C1 segment of cervical spinal cord (tissue), 14 donors: ENCODE measurements around the gene NCKAP5.

ENCODE experiments used
- DNase-seq, 14 donors: peaks; one replicate each; lab custom pipeline; 2025; lab: John Stamatoyannopoulos, UW

NCKAP5 gene

GRCh38 chr2:133458280-133458679 lies 110.0 kb downstream of the NCKAP5 start:
- no peak for DNase-seq

DNA sequence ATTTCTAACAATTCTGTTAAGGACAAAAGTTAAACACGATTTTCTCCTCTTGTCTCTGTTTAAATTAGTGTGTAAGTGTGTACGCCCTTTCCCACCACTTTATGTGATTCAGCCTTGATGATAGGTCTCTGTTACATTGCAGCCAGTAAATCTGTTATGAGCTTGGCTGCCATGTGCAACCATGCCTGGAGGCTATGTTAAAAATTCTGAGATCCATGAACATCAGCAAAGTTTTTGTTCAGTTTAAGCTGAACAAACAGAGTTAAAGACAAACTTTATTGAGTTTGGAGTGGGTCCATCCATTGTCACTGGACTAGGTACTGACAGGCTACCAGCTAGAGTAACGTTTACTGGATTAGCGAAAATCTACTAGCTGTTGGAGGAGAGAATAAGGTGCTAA lies 110.4 kb downstream of the NCKAP5 start:
- DNase-seq = no peak

GRCh38 chr2:133456971-133457370 lies 111.3 kb downstream of the NCKAP5 start:
- no peak for DNase-seq

- no peak for DNase-seq
Measured at GRCh38 chr2:133456156-133456555, 112.1 kb downstream of the NCKAP5 start.

DNA sequence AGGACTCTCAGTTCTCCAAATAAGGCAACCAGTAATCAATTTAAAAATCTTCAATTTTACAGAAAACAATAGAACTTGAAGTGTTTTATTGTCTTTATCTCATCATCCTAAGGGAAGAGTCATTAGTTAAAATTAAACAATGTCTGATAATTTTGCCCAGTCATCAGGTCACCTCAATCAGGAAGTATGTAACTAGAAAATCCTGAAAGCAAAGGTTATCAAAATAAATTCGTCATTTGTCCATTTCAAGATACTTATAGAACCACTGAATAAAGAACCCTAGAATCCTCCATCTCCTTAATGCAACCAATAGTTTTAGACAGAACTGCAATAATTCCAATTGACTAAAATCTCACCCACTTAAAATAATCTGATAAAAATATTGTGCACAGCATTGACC lies 115.2 kb downstream of the NCKAP5 start:
- no peak for DNase-seq

DNA sequence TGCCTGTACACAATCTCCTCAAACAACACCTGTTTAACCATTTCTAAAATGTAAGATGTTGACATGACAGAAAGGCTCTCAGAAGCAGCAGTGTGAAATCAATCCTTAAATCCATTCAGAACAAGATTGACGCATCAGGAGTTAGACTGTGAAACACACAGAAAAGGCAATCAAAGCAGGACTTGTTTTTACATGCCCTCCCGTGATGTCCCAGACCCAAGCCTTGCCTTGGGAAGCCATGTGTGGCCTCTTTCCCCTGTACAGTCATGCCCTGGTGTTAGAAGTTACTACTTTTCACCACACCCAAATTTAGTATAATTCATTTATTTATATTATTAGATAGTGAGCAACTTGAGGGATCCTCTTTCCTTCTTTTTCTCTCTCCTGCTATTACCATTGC lies 115.7 kb downstream of the NCKAP5 start:
- no peak for DNase-seq

DNA sequence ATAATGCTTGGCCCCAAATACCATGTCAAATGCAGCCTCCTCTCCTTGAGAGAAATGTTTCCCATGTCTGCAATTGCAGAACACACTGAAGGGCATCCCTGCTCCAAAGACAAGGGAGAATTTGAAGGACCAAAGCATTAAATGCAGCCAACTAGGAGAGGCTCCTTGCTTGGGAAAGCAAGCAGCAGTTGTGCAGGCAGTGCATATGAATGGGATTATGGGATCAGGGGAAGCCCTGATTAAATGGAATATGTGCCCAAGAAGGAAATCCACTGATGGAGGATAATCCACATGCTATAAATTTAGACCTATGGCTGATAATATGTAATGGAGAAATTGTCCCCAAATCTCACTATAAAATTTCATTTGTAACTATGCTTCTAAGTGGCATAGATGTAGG lies 116.1 kb downstream of the NCKAP5 start:
- no peak for DNase-seq

DNA sequence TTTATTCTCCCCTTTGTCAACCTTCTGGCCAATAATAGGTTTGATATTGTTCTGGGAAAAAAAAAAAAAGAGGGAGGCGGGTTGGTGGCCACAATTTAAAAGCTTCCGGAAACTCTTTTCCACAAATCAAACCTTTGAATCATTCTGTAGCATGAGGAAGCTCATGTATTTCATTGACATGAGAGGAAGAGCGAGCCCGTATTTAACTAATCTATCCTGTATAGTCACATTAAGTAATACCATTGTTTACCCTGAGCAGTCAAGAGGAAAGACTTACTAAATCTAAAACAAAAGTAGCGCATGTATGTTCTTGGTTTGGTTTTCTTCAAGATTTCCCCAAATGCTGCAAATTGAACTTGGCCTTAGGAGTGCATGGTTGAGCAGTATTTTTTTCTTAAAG lies 120.1 kb downstream of the NCKAP5 start:
- DNase-seq = no peak

DNA sequence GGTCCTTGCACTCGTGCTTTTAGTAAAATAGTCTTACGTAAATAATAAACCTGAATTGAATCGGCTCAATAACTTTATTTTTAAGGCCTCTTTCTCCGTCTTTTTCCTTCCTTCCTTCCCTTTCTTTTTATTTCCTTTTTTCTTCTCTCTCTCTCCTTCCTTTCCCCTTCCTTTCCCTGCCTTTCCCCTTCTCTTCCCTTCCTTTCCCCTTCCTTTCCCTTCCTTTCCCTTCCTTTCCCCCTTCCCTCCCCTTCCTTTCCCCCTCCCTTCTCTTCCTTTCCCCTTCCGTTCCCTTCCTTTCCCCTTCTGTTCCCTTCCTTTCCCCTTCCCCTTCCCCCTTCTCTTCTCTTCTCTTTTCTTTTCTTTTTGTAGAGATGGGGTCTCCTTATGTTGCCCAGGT lies 121.0 kb downstream of the NCKAP5 start:
- DNase-seq = no peak

GRCh38 chr2:133444465-133444864 lies 123.8 kb downstream of the NCKAP5 start:
- no peak for DNase-seq

DNA sequence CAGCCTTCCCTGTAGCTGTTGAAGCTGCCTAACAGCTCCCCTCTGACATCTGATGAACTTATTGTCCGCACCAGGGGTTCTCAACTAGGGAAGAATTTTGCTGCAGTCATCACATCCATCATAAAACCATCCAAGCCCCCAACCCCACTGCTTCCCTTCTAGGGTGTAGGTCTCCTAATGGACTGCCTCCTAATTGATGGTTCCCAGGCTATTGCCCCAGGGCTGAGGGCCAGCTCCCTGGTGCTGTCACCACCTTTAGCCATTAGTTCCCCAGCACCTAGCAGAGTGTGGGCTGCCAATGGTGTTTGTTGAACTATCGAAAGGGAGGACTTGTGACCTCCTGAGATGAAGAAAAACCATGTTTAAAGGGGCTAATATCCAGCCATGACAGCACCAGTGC lies 125.9 kb downstream of the NCKAP5 start:
- no peak for DNase-seq

DNA sequence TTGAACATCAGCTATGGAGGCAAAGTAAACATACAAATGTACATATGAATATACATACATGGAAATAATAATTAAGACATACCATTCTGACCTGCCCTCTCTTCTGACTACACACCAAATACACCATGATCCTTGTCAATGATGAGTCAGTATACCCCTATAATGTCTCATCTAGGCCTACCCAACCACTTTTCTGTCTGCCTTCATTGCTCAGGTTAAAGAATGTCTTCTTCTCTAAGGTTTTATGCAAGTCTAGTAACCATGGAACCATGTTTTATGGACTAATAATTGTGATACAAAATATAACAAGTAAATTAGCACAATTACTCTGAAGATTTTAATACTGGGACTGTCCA lies 128.7 kb downstream of the NCKAP5 start:
- no peak for DNase-seq

DNA sequence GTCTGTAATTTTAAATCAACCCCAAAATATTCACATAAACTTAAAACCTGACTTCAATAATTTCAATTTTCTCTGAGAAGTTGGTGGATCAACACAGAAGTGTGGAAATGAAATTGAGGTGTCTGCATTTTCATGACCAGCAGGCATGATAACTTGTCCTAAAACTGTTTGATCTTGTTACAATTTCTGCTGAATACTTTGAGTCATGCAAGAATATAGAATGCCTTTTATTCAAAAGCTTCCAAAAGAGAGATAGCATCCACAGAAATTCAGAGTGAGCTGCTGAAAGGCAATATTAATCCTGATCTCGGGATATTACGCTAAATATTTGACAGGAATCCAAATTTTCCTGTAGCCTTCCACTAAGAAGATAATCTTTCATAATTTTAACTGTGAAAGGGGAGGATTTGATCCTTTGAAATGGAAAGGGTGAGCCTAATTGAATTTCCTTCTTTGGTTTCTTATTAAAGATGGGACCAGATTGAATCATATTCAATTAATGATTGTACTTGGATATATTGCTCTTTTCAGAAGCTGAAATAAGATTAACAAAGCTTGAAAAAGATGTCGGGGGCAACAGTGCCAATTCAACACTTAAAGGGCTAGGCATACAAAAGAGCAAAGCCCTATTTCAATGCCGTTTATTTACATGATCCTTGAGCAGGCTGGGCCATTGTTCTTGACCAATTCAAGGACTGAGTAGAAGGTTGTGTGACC lies 129.3 kb downstream of the NCKAP5 start:
- no peak for DNase-seq

DNA sequence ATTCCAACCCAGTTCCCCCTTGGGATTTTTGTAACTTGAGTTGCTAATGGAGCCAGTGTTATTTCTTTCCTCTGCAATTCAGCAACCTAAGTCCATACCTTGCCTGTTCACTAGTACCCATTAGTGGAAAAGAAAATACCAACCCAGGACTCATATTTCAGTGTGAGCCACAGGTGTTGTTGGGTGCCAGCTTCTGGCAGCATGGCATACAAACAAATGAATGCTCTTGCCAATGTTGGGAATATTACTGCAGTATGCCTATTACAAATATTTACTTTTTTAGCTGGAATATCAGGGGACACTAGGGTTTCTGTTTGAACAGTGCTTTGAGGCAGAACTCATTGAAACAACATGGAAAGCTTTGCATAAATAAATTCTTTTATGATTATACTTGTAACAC lies 130.2 kb downstream of the NCKAP5 start:
- DNase-seq = no peak

DNA sequence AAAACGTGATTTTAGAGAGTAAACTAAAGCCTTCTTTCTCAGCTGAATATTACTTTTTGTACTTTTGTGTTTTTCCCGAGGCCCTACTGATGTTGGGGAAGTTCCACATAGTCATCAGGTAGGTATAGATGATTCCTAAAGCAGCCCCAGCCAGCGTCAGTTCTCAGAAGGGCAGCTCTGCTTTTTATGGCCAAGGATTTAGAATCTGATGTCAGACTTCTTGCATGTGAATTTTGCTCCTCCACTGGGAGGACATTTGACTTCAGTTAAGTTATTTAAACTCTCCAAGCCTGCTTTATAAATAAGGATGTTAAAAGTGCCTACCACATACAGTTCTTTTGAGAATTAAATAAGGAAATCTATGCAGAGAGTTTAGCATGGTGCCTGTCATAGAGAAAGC lies 130.8 kb downstream of the NCKAP5 start:
- DNase-seq = no peak

DNA sequence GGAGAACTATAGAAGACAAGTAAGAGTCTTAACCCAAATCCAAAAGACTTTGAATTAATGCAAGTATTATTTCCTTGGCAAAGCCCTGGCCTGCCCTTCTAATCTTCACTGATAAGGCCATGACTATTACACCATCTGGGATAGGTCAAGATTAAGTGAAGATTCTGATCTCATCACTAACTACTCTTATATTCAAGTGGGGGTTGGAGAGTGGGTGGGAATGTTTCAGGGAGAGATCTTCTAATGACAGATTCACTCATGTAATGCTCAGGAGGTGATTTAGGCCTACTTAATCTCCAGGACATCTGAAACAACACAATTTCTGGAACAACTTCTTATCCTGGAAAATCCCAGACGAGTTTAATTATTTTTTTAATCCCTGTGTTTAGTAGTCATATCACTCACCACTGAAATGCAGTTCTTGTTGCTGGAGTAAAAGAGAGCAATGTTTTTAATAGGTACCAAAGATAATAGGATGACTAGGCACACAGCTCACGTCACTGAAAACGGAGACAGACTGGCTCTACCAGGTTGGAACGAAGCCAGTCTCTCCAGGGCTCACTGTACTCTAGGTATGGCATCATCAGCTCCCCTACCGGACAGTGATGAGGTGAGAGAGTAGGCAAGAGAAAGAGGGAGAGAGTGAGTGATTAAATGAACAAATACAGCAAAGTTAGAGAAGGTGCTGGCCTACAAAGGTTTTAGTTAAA lies 133.1 kb downstream of the NCKAP5 start:
- no peak for DNase-seq

DNA sequence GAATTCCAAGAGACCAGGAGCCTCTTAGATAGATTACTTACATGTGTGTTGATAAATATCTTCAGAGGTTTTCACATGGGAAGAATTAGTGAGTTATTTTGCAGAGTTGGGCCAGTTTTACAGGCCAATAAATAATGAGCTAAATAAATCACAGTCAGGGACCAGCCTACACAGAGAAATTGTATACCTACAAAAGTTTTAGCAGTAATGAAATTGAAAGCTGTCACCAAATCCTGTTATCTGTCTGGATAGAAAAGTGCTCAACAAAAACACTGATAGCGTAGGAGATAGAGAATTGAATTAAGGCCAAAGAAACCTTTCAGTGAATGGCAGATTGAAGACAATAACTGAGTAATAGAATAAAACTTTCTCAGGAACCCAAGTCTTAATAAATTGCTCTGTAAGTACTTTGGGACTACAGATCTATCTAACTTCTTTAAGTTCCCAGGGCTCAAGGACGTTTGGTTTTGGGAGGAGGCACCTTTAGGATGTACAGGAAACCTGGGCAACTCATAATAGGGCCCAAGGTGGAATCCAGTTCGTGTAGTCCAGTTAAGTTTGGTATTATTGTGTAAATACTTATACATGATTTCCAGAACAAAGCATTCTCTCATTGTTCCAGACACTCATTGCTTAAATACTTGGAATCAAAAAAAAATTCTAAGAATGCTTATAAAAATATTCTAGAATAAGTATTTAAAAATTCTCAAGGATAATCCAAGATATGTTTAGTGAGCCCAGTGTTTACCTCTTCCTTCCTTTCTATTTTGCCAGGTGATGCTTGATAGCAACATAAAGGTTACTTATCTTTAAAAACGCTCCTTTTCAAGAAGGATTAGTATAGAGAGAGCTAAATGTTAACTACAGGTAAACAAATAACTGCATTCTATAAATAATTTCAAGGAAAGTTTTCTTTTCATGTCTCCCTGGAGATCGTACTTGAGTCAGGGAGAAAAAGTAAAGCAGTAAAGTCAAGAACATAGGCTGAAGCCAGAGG lies 134.5 kb downstream of the NCKAP5 start:
- no peak for DNase-seq

- DNase-seq = no peak
Measured at GRCh38 chr2:133432778-133433177, 135.5 kb downstream of the NCKAP5 start.

DNA sequence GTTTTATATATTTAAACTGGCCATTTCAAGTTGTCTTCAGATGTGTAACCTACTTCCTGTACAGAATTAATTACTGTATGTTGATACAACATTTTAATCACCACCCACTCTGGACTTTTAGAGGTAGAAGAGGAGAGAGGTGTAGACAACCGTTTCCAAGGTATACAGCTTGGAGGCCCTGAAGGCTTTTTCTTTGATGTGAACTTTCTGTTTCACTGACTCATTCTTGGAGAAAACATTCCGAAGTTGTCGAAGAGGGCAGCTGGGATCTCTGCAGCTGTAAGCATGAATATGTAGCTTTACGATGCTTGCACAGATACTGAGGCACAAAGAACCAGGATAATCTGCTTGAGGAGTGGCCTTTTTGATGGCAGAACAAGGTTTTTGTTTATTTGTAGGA lies 137.0 kb downstream of the NCKAP5 start:
- DNase-seq = no peak

DNA sequence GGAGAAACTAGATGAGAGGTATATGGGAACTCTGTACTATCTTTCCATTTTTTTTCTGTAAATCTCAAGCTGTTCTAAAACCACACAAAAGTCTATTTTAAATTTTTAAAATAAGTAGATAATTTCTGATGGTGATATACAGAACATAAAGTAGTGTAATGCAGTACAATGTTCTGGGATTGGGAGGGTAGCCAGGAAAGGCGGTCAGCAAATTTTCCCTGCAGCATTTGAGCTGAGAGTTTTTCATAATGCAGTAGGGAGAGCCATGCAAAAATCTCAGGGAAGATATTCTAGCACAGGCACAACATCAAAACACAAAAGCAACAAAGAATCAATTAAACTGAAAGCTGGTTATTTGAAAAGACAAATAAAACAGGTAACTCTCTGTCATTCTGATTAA lies 141.5 kb downstream of the NCKAP5 start:
- no peak for DNase-seq

DNA sequence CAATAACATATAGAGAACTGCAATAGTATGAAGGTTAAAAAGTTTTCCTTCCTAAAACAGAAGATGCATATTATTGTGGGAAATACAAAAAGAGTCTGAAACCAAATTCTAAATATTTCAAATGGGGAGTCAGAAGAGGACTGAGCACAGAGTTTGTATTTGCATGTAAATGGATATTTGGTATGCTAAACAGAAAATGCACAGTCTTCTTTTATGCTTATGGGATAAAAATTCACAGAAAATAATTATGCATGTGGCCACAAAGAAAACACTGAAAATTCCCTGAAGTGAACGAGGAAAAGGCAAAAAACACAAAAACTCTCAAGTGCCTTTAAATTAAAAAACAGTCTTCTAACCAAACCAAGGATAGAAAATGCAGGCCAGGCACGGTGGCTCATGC lies 142.7 kb downstream of the NCKAP5 start:
- no peak for DNase-seq

DNA sequence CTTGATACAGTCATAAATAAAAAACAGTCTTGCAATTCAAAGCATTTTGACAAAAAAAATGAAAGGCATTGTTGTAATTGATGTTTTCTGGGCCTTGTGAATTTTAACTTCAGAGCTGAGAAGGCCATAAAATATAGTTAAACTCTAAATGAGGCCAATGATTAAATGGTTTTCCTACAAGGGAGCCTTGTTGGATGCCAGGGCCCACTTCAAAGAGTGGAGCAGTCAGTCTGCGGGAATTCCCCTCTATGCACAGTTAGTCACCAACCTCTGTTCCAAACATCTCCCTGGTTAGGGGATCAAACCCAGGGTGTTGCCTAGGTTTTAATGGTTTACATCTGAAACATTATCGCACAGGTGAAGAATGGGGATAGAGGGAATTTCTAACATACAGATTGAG lies 143.4 kb downstream of the NCKAP5 start:
- DNase-seq = no peak
